GF-D8 (cell line): ENCODE results near the gene CBY1.

Experiments used
- DNase-seq: peaks from one replicate; lab custom pipeline; 2025; lab: John Stamatoyannopoulos, UW

Gene CBY1

GRCh38 chr22:38700789-38701628 lies 44.6 kb downstream of the CBY1 start, which contains the start of gene JOSD1:
Gene JOSD1 (minus strand): TSS chr22:38700943. CDS start chr22:38699987, 956 bp downstream.
- DNase-seq = peak; percentile 56

DNA sequence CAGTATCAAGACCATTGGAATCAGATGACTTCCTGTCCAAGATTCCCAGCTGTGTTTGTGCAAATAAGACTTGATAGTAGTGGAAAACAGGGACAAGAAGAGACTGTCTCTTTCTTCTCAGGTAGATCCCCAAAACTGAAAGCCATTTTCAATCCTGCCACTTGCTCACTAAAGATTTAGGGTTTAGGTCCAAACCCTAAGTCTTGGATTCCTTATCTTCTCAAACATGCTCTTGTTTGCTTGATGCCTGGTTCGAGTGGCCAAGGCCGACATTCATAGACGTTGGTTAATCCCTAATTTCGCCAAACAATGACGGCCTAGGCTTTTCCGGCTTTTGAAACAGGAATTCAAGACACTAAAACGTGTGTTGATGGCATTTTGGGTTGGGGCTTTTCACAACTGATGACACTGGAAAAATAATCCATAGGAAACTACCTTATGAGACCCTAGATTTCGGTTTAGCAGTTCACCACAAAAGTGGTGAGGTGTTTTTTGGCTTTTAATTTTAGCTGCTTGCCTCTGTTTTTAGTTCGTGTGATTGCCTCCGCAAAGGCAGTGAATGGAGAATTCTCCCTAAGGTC lies 48.3 kb downstream of the CBY1 start:
- no peak for DNase-seq

- peak; percentile 100 for DNase-seq
Measured at GRCh38 chr22:38705235-38706100, 49.0 kb downstream of the CBY1 start, which contains the start of gene GTPBP1. Gene GTPBP1 (plus strand): TSS chr22:38705944. CDS start chr22:38705956, 12 bp downstream.

- DNase-seq = no peak
Measured at GRCh38 chr22:38706101-38706900, 49.9 kb downstream of the CBY1 start.

DNA sequence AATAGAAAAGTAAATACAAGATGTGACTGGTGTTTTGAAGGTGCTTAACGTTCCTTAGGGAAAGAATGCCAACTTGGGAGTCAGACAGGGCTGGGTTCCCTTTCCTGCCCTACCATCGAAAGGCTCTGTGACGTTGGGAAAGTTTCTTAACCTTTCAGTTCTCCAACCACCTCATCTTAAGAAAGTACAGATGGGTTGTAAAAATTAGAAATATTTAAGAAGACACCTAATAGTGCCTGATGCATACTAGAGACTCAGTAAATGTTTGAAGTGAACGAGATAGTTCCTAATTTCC lies 50.4 kb downstream of the CBY1 start:
- DNase-seq = no peak

GRCh38 chr22:38707346-38707745 lies 50.9 kb downstream of the CBY1 start:
- peak; percentile 30 for DNase-seq

GRCh38 chr22:38707984-38708383 lies 51.5 kb downstream of the CBY1 start:
- no peak for DNase-seq

- no peak for DNase-seq
Measured at GRCh38 chr22:38709306-38709705, 52.9 kb downstream of the CBY1 start.

- no peak for DNase-seq
Measured at GRCh38 chr22:38710351-38710750, 53.9 kb downstream of the CBY1 start.

DNA sequence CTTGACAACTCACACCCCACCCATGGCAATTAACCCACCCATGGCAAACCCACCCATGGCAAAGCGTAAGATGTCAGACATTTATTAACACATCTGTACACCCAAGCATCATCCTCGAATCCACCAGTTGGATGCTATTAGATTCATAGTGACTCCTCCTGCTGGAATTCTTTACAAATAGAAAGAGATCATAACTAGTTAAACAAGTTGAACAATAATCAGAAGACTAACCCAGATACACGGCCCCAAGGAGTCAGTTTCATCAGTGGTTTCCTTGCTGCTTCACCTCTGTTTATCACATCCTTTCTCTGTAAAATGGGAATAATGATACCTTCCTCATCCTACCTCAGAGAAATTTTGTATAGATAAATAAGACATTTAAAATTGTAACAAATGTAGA lies 54.4 kb downstream of the CBY1 start:
- DNase-seq = no peak

GRCh38 chr22:38712486-38713207 lies 56.2 kb downstream of the CBY1 start:
- DNase-seq = no peak

GRCh38 chr22:38713921-38714320 lies 57.5 kb downstream of the CBY1 start:
- DNase-seq = no peak

DNA sequence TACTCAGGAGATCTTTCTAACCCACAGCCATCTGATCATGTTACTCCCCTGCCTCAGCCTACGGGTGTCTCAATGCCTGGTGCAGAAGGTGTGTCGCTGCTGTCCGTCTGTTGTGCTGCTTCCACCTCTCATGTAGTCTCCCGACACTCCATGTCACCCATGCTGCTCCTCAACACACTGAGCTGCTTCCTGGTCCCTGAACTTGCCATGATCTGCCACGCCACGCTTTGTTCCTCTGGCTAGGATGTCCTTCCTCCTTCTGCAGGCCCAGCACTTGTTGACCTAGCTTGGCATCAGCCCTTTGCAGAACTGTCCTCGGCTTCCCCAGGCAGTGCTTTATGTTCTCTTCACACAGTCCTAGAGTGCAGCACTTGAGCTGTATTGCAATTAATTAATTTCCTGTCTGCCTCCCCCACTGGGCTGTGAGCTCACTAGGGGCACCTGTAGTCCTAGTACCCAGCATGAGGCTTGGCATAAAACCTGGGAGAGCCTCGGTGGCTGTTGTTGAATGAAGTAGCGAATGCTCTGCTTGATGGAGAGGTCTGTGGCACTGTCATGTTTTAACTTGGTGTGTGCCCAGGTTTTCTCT lies 58.8 kb downstream of the CBY1 start:
- no peak for DNase-seq

GRCh38 chr22:38715852-38716251 lies 59.4 kb downstream of the CBY1 start:
- no peak for DNase-seq

GRCh38 chr22:38716271-38716670 lies 59.8 kb downstream of the CBY1 start:
- no peak for DNase-seq

DNA sequence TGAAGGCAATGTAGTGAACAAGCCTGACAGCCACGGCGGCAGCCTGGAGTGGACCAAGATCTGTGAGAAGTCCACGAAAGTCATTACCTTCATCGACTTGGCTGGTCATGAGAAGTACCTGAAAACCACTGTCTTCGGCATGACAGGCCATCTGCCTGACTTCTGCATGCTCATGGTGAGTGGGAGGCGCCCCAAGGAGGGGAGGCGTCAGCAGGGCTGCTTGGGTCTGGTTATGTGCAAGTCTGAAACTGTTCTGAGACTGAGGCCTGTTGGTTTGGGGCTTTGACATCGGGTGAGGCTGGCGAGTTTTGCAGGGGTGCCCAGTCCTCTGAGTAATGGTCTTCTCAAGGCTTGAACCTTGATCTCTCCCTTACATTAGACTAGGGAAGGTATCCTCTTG lies 60.4 kb downstream of the CBY1 start:
- DNase-seq = no peak

GRCh38 chr22:38717244-38717643 lies 60.8 kb downstream of the CBY1 start:
- DNase-seq = no peak

GRCh38 chr22:38718414-38718813 lies 62.0 kb downstream of the CBY1 start:
- no peak for DNase-seq

- DNase-seq = no peak
Measured at GRCh38 chr22:38719196-38719595, 62.8 kb downstream of the CBY1 start.

- no peak for DNase-seq
Measured at GRCh38 chr22:38720350-38720749, 63.9 kb downstream of the CBY1 start.

DNA sequence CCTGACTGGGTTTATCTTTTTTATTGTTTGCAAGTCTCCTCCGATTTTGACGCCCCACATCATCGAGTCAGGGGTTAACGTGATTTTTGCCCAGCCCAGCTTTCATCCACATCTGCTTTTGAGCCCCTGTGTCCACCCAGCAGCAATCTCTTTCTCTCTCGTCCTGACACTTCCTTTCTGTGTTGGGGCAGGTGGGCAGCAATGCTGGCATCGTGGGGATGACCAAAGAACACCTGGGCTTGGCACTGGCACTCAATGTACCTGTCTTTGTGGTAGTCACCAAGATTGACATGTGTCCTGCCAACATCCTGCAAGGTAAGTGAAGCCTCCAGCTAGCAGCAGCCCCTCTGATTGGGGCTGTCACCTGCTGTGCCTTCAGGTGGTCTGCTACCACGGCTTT lies 65.1 kb downstream of the CBY1 start:
- DNase-seq = no peak
